Ectodermal cell (in vitro differentiated cells): ENCODE measurements around the gene GPC5.
"Not testable (repeated sequence)": the region's sequence is repeated elsewhere in the genome, so short reads cannot be mapped to it uniquely, and the experiment has no call there.

Source experiments
- H3K27ac ChIP-seq: 2 replicates; pipeline ENCODE4 v1.7.0; 2013; ENCODE audit warnings: mild to moderate bottlenecking, low read depth, low read length; ENCODE audit not compliant: insufficient read depth, poor library complexity, severe bottlenecking
- H3K27me3 ChIP-seq: 2 replicates; pipeline ENCODE4 v1.7.0; 2013; ENCODE audit warnings: mild to moderate bottlenecking, low read length; ENCODE audit not compliant: insufficient read depth, control insufficient read depth, poor library complexity, severe bottlenecking
- H3K36me3 ChIP-seq: one replicate; pipeline ENCODE4 v1.7.0; 2013; ENCODE audit warnings: low read length; ENCODE audit not compliant: control insufficient read depth, insufficient read depth
- H3K4me1 ChIP-seq: one replicate; pipeline ENCODE4 v1.7.0; 2013; ENCODE audit warnings: low read length; ENCODE audit not compliant: control insufficient read depth, insufficient read depth
- H3K4me3 ChIP-seq: 2 replicates; pipeline ENCODE4 v1.7.0; 2013; ENCODE audit warnings: low read depth, low read length, control low read depth; ENCODE audit not compliant: insufficient read depth
- H3K9me3 ChIP-seq: 2 replicates; pipeline ENCODE4 v1.7.0; 2013; ENCODE audit warnings: mild to moderate bottlenecking, low read length, moderate library complexity; ENCODE audit not compliant: control insufficient read depth
- WGBS, 2 experiments: methylation state at CpG; one replicate each; pipeline ENCODE4 v1.1.7; 2013; ENCODE audit warnings: missing lambda C conversion rate in 2 of 2; 5-methylcytosine and 5-hydroxymethylcytosine counted together

Gene GPC5

GRCh38 chr13:92530364-92530763 lies 1131.9 kb downstream of the GPC5 start:
- Histone ChIP-seq H3K9me3 (no peaks in the 10 kb centered on the region), H3K4me1 (no peaks in the 10 kb centered on the region), H3K27me3 (no peaks in the 10 kb centered on the region), H3K27ac (no peak overlapping the region), H3K4me3 (no peak overlapping the region), H3K36me3 (no peaks in the 10 kb centered on the region)
- WGBS, 2 experiments: 82 to 97% methylated on average over 2 of the region's 3 CpGs

- H3K4me1 ChIP-seq: no peaks in the 10 kb centered on the region
- no peaks in the 10 kb centered on the region for H3K36me3 ChIP-seq
- no peak overlapping the region for H3K4me3 ChIP-seq
- WGBS, 2 experiments: 90 to 95% methylated on average over 6 of the region's 6 CpGs
- no peaks in the 10 kb centered on the region for H3K9me3 ChIP-seq
- no peak overlapping the region for H3K27ac ChIP-seq
- no peaks in the 10 kb centered on the region for H3K27me3 ChIP-seq
Measured at GRCh38 chr13:92535222-92536006, 1137.0 kb downstream of the GPC5 start.

GRCh38 chr13:92537471-92537870 lies 1139.0 kb downstream of the GPC5 start:
- no peaks in the 10 kb centered on the region for H3K9me3 ChIP-seq
- no peaks in the 10 kb centered on the region for H3K27me3 ChIP-seq
- H3K4me3 ChIP-seq: no peak overlapping the region
- H3K27ac ChIP-seq: no peak overlapping the region
- WGBS, 2 experiments: 95 to 97% methylated on average over 2 of the region's 2 CpGs
- H3K36me3 ChIP-seq: no peaks in the 10 kb centered on the region
- no peaks in the 10 kb centered on the region for H3K4me1 ChIP-seq

GRCh38 chr13:92538164-92538563 lies 1139.7 kb downstream of the GPC5 start:
- 90 to 95% methylated on average over 3 of the region's 3 CpGs for WGBS, 2 experiments
- no peaks in the 10 kb centered on the region for H3K27me3 ChIP-seq
- H3K9me3 ChIP-seq: no peaks in the 10 kb centered on the region
- H3K27ac ChIP-seq: no peak overlapping the region
- H3K4me3 ChIP-seq: no peak overlapping the region
- no peaks in the 10 kb centered on the region for H3K4me1 ChIP-seq
- H3K36me3 ChIP-seq: no peaks in the 10 kb centered on the region

GRCh38 chr13:92539148-92539547 lies 1140.7 kb downstream of the GPC5 start:
- not testable (repeated sequence) for H3K4me1 ChIP-seq, H3K27me3 ChIP-seq, H3K36me3 ChIP-seq, H3K4me3 ChIP-seq, H3K27ac ChIP-seq, H3K9me3 ChIP-seq
- 90 to 94% methylated on average over 4 of the region's 4 CpGs for WGBS, 2 experiments

GRCh38 chr13:92547266-92547665 lies 1148.8 kb downstream of the GPC5 start:
- no peaks in the 10 kb centered on the region for H3K4me1 ChIP-seq
- H3K27ac ChIP-seq: no peak overlapping the region
- no peaks in the 10 kb centered on the region for H3K36me3 ChIP-seq
- H3K9me3 ChIP-seq: no peaks in the 10 kb centered on the region
- H3K27me3 ChIP-seq: no peaks in the 10 kb centered on the region
- WGBS, 2 experiments: 91 to 99% methylated on average over 2 to 3 of the region's 3 CpGs
- H3K4me3 ChIP-seq: no peak overlapping the region

GRCh38 chr13:92549276-92549675 lies 1150.9 kb downstream of the GPC5 start:
- H3K36me3 ChIP-seq: no peaks in the 10 kb centered on the region
- H3K4me1 ChIP-seq: no peaks in the 10 kb centered on the region
- 67% methylated on average over 1 of the region's 1 CpG; no CpG with 5 or more reads in 1 of the 2 experiments for WGBS, 2 experiments
- no peak overlapping the region for H3K4me3 ChIP-seq
- H3K27ac ChIP-seq: no peak overlapping the region
- H3K27me3 ChIP-seq: no peaks in the 10 kb centered on the region
- no peaks in the 10 kb centered on the region for H3K9me3 ChIP-seq

GRCh38 chr13:92553470-92554114 lies 1155.2 kb downstream of the GPC5 start:
- Histone ChIP-seq H3K36me3 (no peaks in the 10 kb centered on the region), H3K27ac (no peak overlapping the region), H3K4me3 (no peak overlapping the region), H3K27me3 (no peaks in the 10 kb centered on the region), H3K9me3 (no peaks in the 10 kb centered on the region), H3K4me1 (no peaks in the 10 kb centered on the region)
- 94 to 98% methylated on average over 3 of the region's 3 CpGs for WGBS, 2 experiments

- Histone ChIP-seq H3K4me1 (no peaks in the 10 kb centered on the region), H3K9me3 (no peaks in the 10 kb centered on the region), H3K27ac (no peak overlapping the region), H3K27me3 (no peaks in the 10 kb centered on the region), H3K4me3 (no peak overlapping the region), H3K36me3 (no peaks in the 10 kb centered on the region)
- WGBS, 2 experiments: 91 to 94% methylated on average over 2 to 3 of the region's 5 CpGs
Measured at GRCh38 chr13:92560883-92561282, 1162.5 kb downstream of the GPC5 start.

- H3K4me1 ChIP-seq: no peaks in the 10 kb centered on the region
- H3K4me3 ChIP-seq: no peak overlapping the region
- no peaks in the 10 kb centered on the region for H3K36me3 ChIP-seq
- WGBS, 2 experiments: no CpG with 5 or more reads among the region's 2 CpGs
- no peaks in the 10 kb centered on the region for H3K9me3 ChIP-seq
- H3K27ac ChIP-seq: no peak overlapping the region
- H3K27me3 ChIP-seq: no peaks in the 10 kb centered on the region
Measured at GRCh38 chr13:92564942-92565341, 1166.5 kb downstream of the GPC5 start.
